Activated CD8-positive, alpha-beta memory T cell treated with anti-CD3 and anti-CD28 coated beads, Interleukin-2, amount 10 ng/mL, durations not matched to agents 7 days and 5 days (primary cell): ENCODE data around the gene ERVV-1. TPM values are rescaled to one million over a fixed set of nuclear protein-coding genes. Genes with fewer than 3 reads are reported as not detected.
"Not testable (repeated sequence)": the region's sequence is repeated elsewhere in the genome, so short reads cannot be mapped to it uniquely, and the experiment has no call there.

Experiments used
- ATAC-seq: fragments of 150-1000 bp; cut with Tn5 transposase; one replicate; pipeline ENCODE4 v1.10.0; 2021; ENCODE audit warnings: moderate library complexity
- CTCF ChIA-PET: fragments of 350-600 bp; sonication (Branson Sonifier 250); formaldehyde crosslinking; loops from one replicate; lab custom pipeline; 2021; ENCODE audit warnings: antibody characterized with exemption; lab: Charles Lee
- DNase-seq: peaks from one replicate; pipeline ENCODE4 v3.0.0-alpha.2; 2020
- H3K27ac Mint-ChIP-seq: one replicate; pipeline ENCODE4 v1.8.0; 2021; ENCODE audit warnings: mild to moderate bottlenecking, mixed read lengths
- H3K27me3 Mint-ChIP-seq: one replicate; pipeline ENCODE4 v1.8.0; 2021; ENCODE audit warnings: mixed read lengths
- H3K36me3 Mint-ChIP-seq: one replicate; pipeline ENCODE4 v1.8.0; 2021; ENCODE audit warnings: mild to moderate bottlenecking, mixed read lengths
- H3K4me1 Mint-ChIP-seq: one replicate; pipeline ENCODE4 v1.8.0; 2021; ENCODE audit warnings: mixed read lengths
- H3K4me3 Mint-ChIP-seq: one replicate; pipeline ENCODE4 v1.8.0; 2021; ENCODE audit warnings: mild to moderate bottlenecking, moderate library complexity, mixed read lengths
- H3K9me3 Mint-ChIP-seq: one replicate; pipeline ENCODE4 v1.8.0; 2022; ENCODE audit warnings: low read depth, mixed read lengths
- total RNA-seq, 2 experiments: library from RNA; stranded (reverse); gene quantifications; one replicate each; pipeline ENCODE4 v1.2.3, GENCODE V29; 2021

Gene ERVV-1
- total RNA-seq, 2 experiments from 2014 or later, result not detected

GRCh38 chr19:53002479-53002878 lies 11.2 kb upstream of the ERVV-1 start:
- no peak for DNase-seq
- Mint-ChIP-seq H3K4me3 (no peak overlapping the region), H3K36me3 (no peaks in the 10 kb centered on the region), H3K9me3 (peaks cover 17% of the 10 kb centered on the region), H3K4me1 (no peaks in the 10 kb centered on the region), H3K27ac (no peak overlapping the region), H3K27me3 (no peaks in the 10 kb centered on the region)
- no peak for ATAC-seq
- CTCF ChIA-PET, result no interaction called here

GRCh38 chr19:53004242-53004641 lies 9.5 kb upstream of the ERVV-1 start:
- no peak overlapping the region for H3K4me3 Mint-ChIP-seq
- CTCF ChIA-PET, result no interaction called here
- no peaks in the 10 kb centered on the region for H3K27me3 Mint-ChIP-seq
- ATAC-seq (no peak), DNase-seq (no peak)
- peaks cover 12% of the 10 kb centered on the region for H3K9me3 Mint-ChIP-seq
- no peaks in the 10 kb centered on the region for H3K4me1 Mint-ChIP-seq
- H3K36me3 Mint-ChIP-seq, result no peaks in the 10 kb centered on the region
- no peak overlapping the region for H3K27ac Mint-ChIP-seq

GRCh38 chr19:53007200-53007599 lies 6.5 kb upstream of the ERVV-1 start:
- no peaks in the 10 kb centered on the region for H3K27me3 Mint-ChIP-seq
- no peaks in the 10 kb centered on the region for H3K4me1 Mint-ChIP-seq
- H3K9me3 Mint-ChIP-seq, result peaks cover 15% of the 10 kb centered on the region
- H3K36me3 Mint-ChIP-seq, result no peaks in the 10 kb centered on the region
- H3K27ac Mint-ChIP-seq, result no peak overlapping the region
- ATAC-seq (no peak), DNase-seq (no peak)
- CTCF ChIA-PET, result no interaction called here
- H3K4me3 Mint-ChIP-seq, result no peak overlapping the region

- Mint-ChIP-seq H3K36me3 (no peaks in the 10 kb centered on the region), H3K4me1 (no peaks in the 10 kb centered on the region), H3K27me3 (no peaks in the 10 kb centered on the region), H3K27ac (no peak overlapping the region), H3K4me3 (no peak overlapping the region), H3K9me3 (peaks cover 15% of the 10 kb centered on the region)
- no peak for DNase-seq
- CTCF ChIA-PET, result no interaction called here
- no peak for ATAC-seq
Observed at GRCh38 chr19:53007606-53008005, 6.1 kb upstream of the ERVV-1 start.

GRCh38 chr19:53008061-53008778 lies 5.5 kb upstream of the ERVV-1 start:
- Mint-ChIP-seq H3K27ac (no peak overlapping the region), H3K4me3 (no peak overlapping the region), H3K4me1 (no peaks in the 10 kb centered on the region), H3K9me3 (peaks cover 15% of the 10 kb centered on the region), H3K27me3 (no peaks in the 10 kb centered on the region), H3K36me3 (no peaks in the 10 kb centered on the region)
- ATAC-seq (no peak), DNase-seq (no peak)
- CTCF ChIA-PET, result no interaction called here

GRCh38 chr19:53010494-53010893 lies 3.2 kb upstream of the ERVV-1 start:
- Mint-ChIP-seq H3K4me3 (no peak overlapping the region), H3K27me3 (no peaks in the 10 kb centered on the region), H3K36me3 (no peaks in the 10 kb centered on the region), H3K27ac (no peak overlapping the region), H3K4me1 (no peaks in the 10 kb centered on the region), H3K9me3 (peaks cover 8% of the 10 kb centered on the region)
- ATAC-seq (no peak), DNase-seq (no peak)
- CTCF ChIA-PET, result no interaction called here

- CTCF ChIA-PET, result no interaction called here
- no peaks in the 10 kb centered on the region for H3K27me3 Mint-ChIP-seq
- no peak overlapping the region for H3K4me3 Mint-ChIP-seq
- peaks cover 8% of the 10 kb centered on the region for H3K9me3 Mint-ChIP-seq
- DNase-seq (no peak), ATAC-seq (no peak)
- H3K4me1 Mint-ChIP-seq, result no peaks in the 10 kb centered on the region
- H3K36me3 Mint-ChIP-seq, result no peaks in the 10 kb centered on the region
- no peak overlapping the region for H3K27ac Mint-ChIP-seq
Observed at GRCh38 chr19:53012006-53012405, 1.7 kb upstream of the ERVV-1 start.

- CTCF ChIA-PET, result no interaction called here
- ATAC-seq, result no peak
- H3K9me3 Mint-ChIP-seq, result peaks cover 16% of the 10 kb centered on the region
- H3K4me3 Mint-ChIP-seq, result no peak overlapping the region
- no peaks in the 10 kb centered on the region for H3K27me3 Mint-ChIP-seq
- DNase-seq, result no peak
- H3K4me1 Mint-ChIP-seq, result no peaks in the 10 kb centered on the region
- no peaks in the 10 kb centered on the region for H3K36me3 Mint-ChIP-seq
- no peak overlapping the region for H3K27ac Mint-ChIP-seq
Observed at GRCh38 chr19:53015159-53015558, 1.4 kb downstream of the ERVV-1 start.

GRCh38 chr19:53015730-53016129 lies 2.0 kb downstream of the ERVV-1 start:
- Mint-ChIP-seq H3K27me3 (no peaks in the 10 kb centered on the region), H3K9me3 (peaks cover 19% of the 10 kb centered on the region), H3K27ac (no peak overlapping the region), H3K36me3 (no peaks in the 10 kb centered on the region), H3K4me1 (no peaks in the 10 kb centered on the region), H3K4me3 (no peak overlapping the region)
- ATAC-seq, result no peak
- CTCF ChIA-PET, result no interaction called here
- no peak for DNase-seq

GRCh38 chr19:53019684-53020083 lies 6.0 kb downstream of the ERVV-1 start:
- Mint-ChIP-seq H3K27ac (no peak overlapping the region), H3K27me3 (no peaks in the 10 kb centered on the region), H3K36me3 (no peaks in the 10 kb centered on the region), H3K9me3 (peaks cover 16% of the 10 kb centered on the region), H3K4me3 (no peak overlapping the region), H3K4me1 (no peaks in the 10 kb centered on the region)
- CTCF ChIA-PET, result no interaction called here
- DNase-seq (no peak), ATAC-seq (no peak)

- ATAC-seq, CTCF ChIA-PET, H3K27me3 Mint-ChIP-seq, H3K27ac Mint-ChIP-seq, H3K4me3 Mint-ChIP-seq, DNase-seq, H3K4me1 Mint-ChIP-seq, H3K36me3 Mint-ChIP-seq: not testable (repeated sequence)
- peaks cover 24% of the 10 kb centered on the region for H3K9me3 Mint-ChIP-seq
Observed at GRCh38 chr19:53028306-53028705, 14.6 kb downstream of the ERVV-1 start.

- no peak overlapping the region for H3K27ac Mint-ChIP-seq
- H3K36me3 Mint-ChIP-seq, result peaks cover 10% of the 10 kb centered on the region
- no peak for DNase-seq
- H3K4me3 Mint-ChIP-seq, result no peak overlapping the region
- no peak for ATAC-seq
- no peaks in the 10 kb centered on the region for H3K27me3 Mint-ChIP-seq
- H3K9me3 Mint-ChIP-seq, result peaks cover 34% of the 10 kb centered on the region
- CTCF ChIA-PET, result no interaction called here
- H3K4me1 Mint-ChIP-seq, result no peaks in the 10 kb centered on the region
Observed at GRCh38 chr19:53034054-53034453, 20.3 kb downstream of the ERVV-1 start.

- Mint-ChIP-seq H3K9me3 (peaks cover 30% of the 10 kb centered on the region), H3K27me3 (no peaks in the 10 kb centered on the region), H3K36me3 (peaks cover 10% of the 10 kb centered on the region), H3K27ac (no peak overlapping the region), H3K4me1 (no peaks in the 10 kb centered on the region), H3K4me3 (no peak overlapping the region)
- no peak for DNase-seq
- CTCF ChIA-PET, result no interaction called here
- no peak for ATAC-seq
Observed at GRCh38 chr19:53034948-53035675, 21.4 kb downstream of the ERVV-1 start.
